GM21529 (cell line): ENCODE data around the gene SLIRP.
"Not testable (repeated sequence)": the region's sequence is repeated elsewhere in the genome, so short reads cannot be mapped to it uniquely, and the experiment has no call there.

Experiments used
- ATAC-seq: cut with Tn5 transposase; IDR thresholded peaks from one replicate; pipeline ENCODE4 v1.9.1; 2021; ENCODE audit not compliant: unreplicated experiment

Gene SLIRP

GRCh38 chr14:77741438-77741837, 33.5 kb downstream of the SLIRP start:
- ATAC-seq, result no peak

GRCh38 chr14:77746064-77746702, 38.3 kb downstream of the SLIRP start:
- no peak for ATAC-seq

GRCh38 chr14:77747425-77747824, 39.5 kb downstream of the SLIRP start:
- ATAC-seq, result not testable (repeated sequence)

- no peak for ATAC-seq
These were observed 44.4 kb downstream of the SLIRP start for GRCh38 chr14:77752266-77752665.

- no peak for ATAC-seq
These were observed 45.1 kb downstream of the SLIRP start for GRCh38 chr14:77752799-77753516.

- peak; percentile 96 for ATAC-seq
These were observed 52.7 kb downstream of the SLIRP start, which contains the start of gene SNW1 for GRCh38 chr14:77760381-77761204. Gene SNW1 (minus strand): TSS chr14:77761156. CDS start chr14:77761127, 29 bp downstream.

GRCh38 chr14:77761205-77761931, 53.5 kb downstream of the SLIRP start:
- ATAC-seq, result peak; percentile 21

GRCh38 chr14:77763316-77763715, 55.4 kb downstream of the SLIRP start:
- no peak for ATAC-seq

- no peak for ATAC-seq
These were observed 56.1 kb downstream of the SLIRP start for GRCh38 chr14:77763978-77764377.
